Measurements from ENCODE around the gene BICDL2.

DNA sequence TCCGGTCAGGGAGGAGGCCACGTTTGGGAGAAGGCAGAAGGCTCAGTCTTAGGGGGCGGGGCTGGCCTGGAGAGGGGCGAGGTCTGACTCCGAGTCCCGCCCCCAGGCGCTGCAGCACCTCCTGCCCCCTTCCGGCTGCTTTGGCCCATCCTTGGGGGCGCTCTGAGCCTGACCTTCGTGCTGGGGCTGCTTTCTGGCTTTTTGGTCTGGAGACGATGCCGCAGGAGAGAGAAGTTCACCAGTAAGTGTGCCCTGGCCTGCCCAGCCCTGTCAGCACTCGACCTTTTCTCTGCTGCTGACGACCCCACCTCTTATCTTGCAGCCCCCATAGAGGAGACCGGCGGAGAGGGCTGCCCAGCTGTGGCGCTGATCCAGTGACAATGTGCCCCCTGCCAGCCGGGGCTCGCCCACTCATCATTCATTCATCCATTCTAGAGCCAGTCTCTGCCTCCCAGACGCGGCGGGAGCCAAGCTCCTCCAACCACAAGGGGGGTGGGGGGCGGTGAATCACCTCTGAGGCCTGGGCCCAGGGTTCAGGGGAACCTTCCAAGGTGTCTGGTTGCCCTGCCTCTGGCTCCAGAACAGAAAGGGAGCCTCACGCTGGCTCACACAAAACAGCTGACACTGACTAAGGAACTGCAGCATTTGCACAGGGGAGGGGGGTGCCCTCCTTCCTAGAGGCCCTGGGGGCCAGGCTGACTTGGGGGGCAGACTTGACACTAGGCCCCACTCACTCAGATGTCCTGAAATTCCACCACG, 15.1 kb downstream of the BICDL2 start:
- TF ChIP-seq BACH2 (CRISPR knock-in tag; IDR thresholded peaks at IDR 0.05; ENCODE audit: borderline replicate concordance) (no peak), SNAI2 (CRISPR knock-in tag; IDR thresholded peaks at IDR 0.05) (no peak), ZNF70 (CRISPR knock-in tag; IDR thresholded peaks at IDR 0.05) (no peak), RARB (CRISPR knock-in tag; IDR thresholded peaks at IDR 0.05) (no peak)
- TF ChIP-seq, protein P1, sequence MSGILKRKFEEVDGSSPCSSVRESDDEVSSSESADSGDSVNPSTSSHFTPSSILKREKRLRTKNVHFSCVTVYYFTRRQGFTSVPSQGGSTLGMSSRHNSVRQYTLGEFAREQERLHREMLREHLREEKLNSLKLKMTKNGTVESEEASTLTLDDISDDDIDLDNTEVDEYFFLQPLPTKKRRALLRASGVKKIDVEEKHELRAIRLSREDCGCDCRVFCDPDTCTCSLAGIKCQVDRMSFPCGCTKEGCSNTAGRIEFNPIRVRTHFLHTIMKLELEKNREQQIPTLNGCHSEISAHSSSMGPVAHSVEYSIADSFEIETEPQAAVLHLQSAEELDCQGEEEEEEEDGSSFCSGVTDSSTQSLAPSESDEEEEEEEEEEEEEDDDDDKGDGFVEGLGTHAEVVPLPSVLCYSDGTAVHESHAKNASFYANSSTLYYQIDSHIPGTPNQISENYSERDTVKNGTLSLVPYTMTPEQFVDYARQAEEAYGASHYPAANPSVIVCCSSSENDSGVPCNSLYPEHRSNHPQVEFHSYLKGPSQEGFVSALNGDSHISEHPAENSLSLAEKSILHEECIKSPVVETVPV (CRISPR knock-in tag; IDR thresholded peaks at IDR 0.05), result no peak
- TF ChIP-seq, protein P2, sequence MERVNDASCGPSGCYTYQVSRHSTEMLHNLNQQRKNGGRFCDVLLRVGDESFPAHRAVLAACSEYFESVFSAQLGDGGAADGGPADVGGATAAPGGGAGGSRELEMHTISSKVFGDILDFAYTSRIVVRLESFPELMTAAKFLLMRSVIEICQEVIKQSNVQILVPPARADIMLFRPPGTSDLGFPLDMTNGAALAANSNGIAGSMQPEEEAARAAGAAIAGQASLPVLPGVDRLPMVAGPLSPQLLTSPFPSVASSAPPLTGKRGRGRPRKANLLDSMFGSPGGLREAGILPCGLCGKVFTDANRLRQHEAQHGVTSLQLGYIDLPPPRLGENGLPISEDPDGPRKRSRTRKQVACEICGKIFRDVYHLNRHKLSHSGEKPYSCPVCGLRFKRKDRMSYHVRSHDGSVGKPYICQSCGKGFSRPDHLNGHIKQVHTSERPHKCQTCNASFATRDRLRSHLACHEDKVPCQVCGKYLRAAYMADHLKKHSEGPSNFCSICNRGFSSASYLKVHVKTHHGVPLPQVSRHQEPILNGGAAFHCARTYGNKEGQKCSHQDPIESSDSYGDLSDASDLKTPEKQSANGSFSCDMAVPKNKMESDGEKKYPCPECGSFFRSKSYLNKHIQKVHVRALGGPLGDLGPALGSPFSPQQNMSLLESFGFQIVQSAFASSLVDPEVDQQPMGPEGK (CRISPR knock-in tag; IDR thresholded peaks at IDR 0.05; ENCODE audit: borderline replicate concordance), result no peak

Measured in SK-N-SH treated with all-trans-retinoic acid at 6 μM for 48 hours (cell line).